Activated naive CD4-positive, alpha-beta T cell treated with anti-CD3 and anti-CD28 coated beads, Interleukin-2, amount 50 U/mL, for 72 hours (primary cell): Measurements from ENCODE around the gene AMY1A. TPM values are rescaled to one million over a fixed set of nuclear protein-coding genes. Genes with fewer than 3 reads are reported as not detected.

Experiments used
- total RNA-seq, 2 donors: library from RNA; stranded (reverse); gene quantifications; one replicate each; pipeline ENCODE4 v1.2.3, GENCODE V29; 2022

The AMY1A gene
- total RNA-seq, 2 donors from 2014 or later: not detected

Other genes starting within 250 kb of the AMY1A start
- 10 to 100 TPM; 22.6 to 26.7 TPM for gene RNPC3, start 130.1 kb upstream of the AMY1A start, total RNA-seq
- gene AMY2B, start 84.2 kb upstream of the AMY1A start, total RNA-seq: 1 to 10 TPM; 7.3 to 9.2 TPM
- not detected for gene AMY2A, start 38.3 kb upstream of the AMY1A start, total RNA-seq
- not detected for gene AMY1B, start 40.5 kb downstream of the AMY1A start, total RNA-seq
- gene AMY1C, start 94.1 kb downstream of the AMY1A start, total RNA-seq: not detected